ENCODE results near the gene OR7A5. TPM values are rescaled to one million over a fixed set of nuclear protein-coding genes. Genes with fewer than 3 reads are reported as not detected.
A peak's percentile ranks its signal among the peaks of the same experiment; 100 is the strongest.

Gene OR7A5
- total RNA-seq = not detected
- not detected for polyA plus RNA-seq

- peaks cover 3 to 15% of the 10 kb centered on the region in 2 donors for H3K27me3 Mint-ChIP-seq
- Histone ChIP-seq H3K4me3 (ENCODE audit: low read length in 2 of 2) (no peak within 1 kb of the TSS), H3K9me3 (ENCODE audit: control insufficient read depth in 1 of 2, low read length in 2 of 2) (no peaks in the 10 kb centered on the region), H3K27ac (ENCODE audit: low read depth, low read length) (no peak within 1 kb of the TSS), H3K27me3 (ENCODE audit: insufficient read depth, low read length) (no peaks in the 10 kb centered on the region), H3K4me1 (ENCODE audit: insufficient read depth, low read length) (no peaks in the 10 kb centered on the region), H3K36me3 (ENCODE audit: insufficient read depth, low read length) (no peaks in the 10 kb centered on the region)
- H3K4me3 Mint-ChIP-seq = no peak within 1 kb of the TSS
- no peak within 1 kb of the TSS for H3K27ac Mint-ChIP-seq
- DNase-seq = no peak
- H3K36me3 Mint-ChIP-seq = no peaks in the 10 kb centered on the region
- no peaks in the 10 kb centered on the region for H3K4me1 Mint-ChIP-seq
- POLR2A ChIA-PET (ENCODE audit: partially characterized antibody) = no interaction called here
- CTCF ChIA-PET (ENCODE audit: partially characterized antibody) = no interaction called here
- H3K9me3 Mint-ChIP-seq = peaks cover 0 to 7% (median 0%) of the 10 kb centered on the region in 8 donors
- intact Hi-C loops (cut with micrococcal nuclease) = no loop called here
Measured at GRCh38 chr19:14835011-14835410, at the start of gene OR7A5, which contains the start of gene OR7C1. Gene OR7A5, minus strand, starts transcription at chr19:14835185. Its CDS starts 6,944 bp downstream, at chr19:14828241. Gene OR7C1, minus strand, starts transcription at chr19:14835185. Its CDS starts 35,049 bp downstream, at chr19:14800136.

- no peaks in the 10 kb centered on the region for H3K4me1 ChIP-seq (ENCODE audit: insufficient read depth, low read length)
- ChIA-PET CTCF (ENCODE audit: partially characterized antibody) (no interaction called here), POLR2A (ENCODE audit: partially characterized antibody) (no interaction called here)
- Mint-ChIP-seq H3K4me1 (no peaks in the 10 kb centered on the region), H3K9me3 (peaks cover 0 to 3% (median 0%) of the 10 kb centered on the region in 8 donors), H3K4me3 (no peak overlapping the region), H3K36me3 (no peaks in the 10 kb centered on the region), H3K27me3 (peaks cover 26 to 33% of the 10 kb centered on the region in 2 donors), H3K27ac (peak overlapping the region in 1 of 7 donors; percentile 13)
- no peaks in the 10 kb centered on the region for H3K36me3 ChIP-seq (ENCODE audit: insufficient read depth, low read length)
- DNase-seq = no peak
- no peak overlapping the region for H3K4me3 ChIP-seq (ENCODE audit: low read length in 2 of 2)
- no peak overlapping the region for H3K27ac ChIP-seq (ENCODE audit: low read depth, low read length)
- no peaks in the 10 kb centered on the region for H3K27me3 ChIP-seq (ENCODE audit: insufficient read depth, low read length)
- intact Hi-C loops (cut with micrococcal nuclease) = no loop called here
- no peaks in the 10 kb centered on the region for H3K9me3 ChIP-seq (ENCODE audit: control insufficient read depth in 1 of 2, low read length in 2 of 2)
Measured at GRCh38 chr19:14871619-14872230, 36.7 kb upstream of the OR7A5 start.

GRCh38 chr19:14868497-14868896, 33.5 kb upstream of the OR7A5 start:
- intact Hi-C loops (cut with micrococcal nuclease) = no loop called here
- no peaks in the 10 kb centered on the region for H3K36me3 Mint-ChIP-seq
- H3K27ac Mint-ChIP-seq = no peak overlapping the region
- H3K27ac ChIP-seq (ENCODE audit: low read depth, low read length) = no peak overlapping the region
- H3K9me3 Mint-ChIP-seq = peaks cover 0 to 3% (median 0%) of the 10 kb centered on the region in 8 donors
- ChIA-PET POLR2A (ENCODE audit: partially characterized antibody) (no interaction called here), CTCF (ENCODE audit: partially characterized antibody) (no interaction called here)
- no peaks in the 10 kb centered on the region for H3K36me3 ChIP-seq (ENCODE audit: insufficient read depth, low read length)
- no peak overlapping the region for H3K4me3 ChIP-seq (ENCODE audit: low read length in 2 of 2)
- DNase-seq = no peak
- no peaks in the 10 kb centered on the region for H3K4me1 Mint-ChIP-seq
- H3K4me1 ChIP-seq (ENCODE audit: insufficient read depth, low read length) = no peaks in the 10 kb centered on the region
- H3K27me3 Mint-ChIP-seq = peaks cover 26 to 31% of the 10 kb centered on the region in 2 donors
- no peaks in the 10 kb centered on the region for H3K27me3 ChIP-seq (ENCODE audit: insufficient read depth, low read length)
- no peak overlapping the region for H3K4me3 Mint-ChIP-seq
- H3K9me3 ChIP-seq (ENCODE audit: control insufficient read depth in 1 of 2, low read length in 2 of 2) = no peaks in the 10 kb centered on the region

GRCh38 chr19:14848822-14849221, 13.8 kb upstream of the OR7A5 start, which contains the start of gene OR7A10:
Gene OR7A10, minus strand, starts transcription at chr19:14848922. Its CDS starts 7,045 bp downstream, at chr19:14841877.
- CTCF ChIA-PET (ENCODE audit: partially characterized antibody) = no interaction called here

GRCh38 chr19:14843578-14843977, 8.6 kb upstream of the OR7A5 start:
- Mint-ChIP-seq H3K4me1 (no peaks in the 10 kb centered on the region), H3K4me3 (no peak overlapping the region), H3K27ac (no peak overlapping the region), H3K27me3 (peaks cover 25% of the 10 kb centered on the region in 2 donors), H3K36me3 (no peaks in the 10 kb centered on the region), H3K9me3 (peaks cover 0 to 10% (median 3%) of the 10 kb centered on the region in 8 donors)
- no peaks in the 10 kb centered on the region for H3K27me3 ChIP-seq (ENCODE audit: insufficient read depth, low read length)
- H3K9me3 ChIP-seq (ENCODE audit: control insufficient read depth in 1 of 2, low read length in 2 of 2) = no peaks in the 10 kb centered on the region
- H3K27ac ChIP-seq (ENCODE audit: low read depth, low read length) = no peak overlapping the region
- CTCF ChIA-PET (ENCODE audit: partially characterized antibody) = no interaction called here
- intact Hi-C loops (cut with micrococcal nuclease) = no loop called here
- no peak overlapping the region for H3K4me3 ChIP-seq (ENCODE audit: low read length in 2 of 2)
- H3K36me3 ChIP-seq (ENCODE audit: insufficient read depth, low read length) = no peaks in the 10 kb centered on the region
- DNase-seq = no peak
- POLR2A ChIA-PET (ENCODE audit: partially characterized antibody) = no interaction called here
- H3K4me1 ChIP-seq (ENCODE audit: insufficient read depth, low read length) = no peaks in the 10 kb centered on the region

More at GRCh38 chr19:14848822-14849221, 13.8 kb upstream of the OR7A5 start, which contains the start of gene OR7A10:
- Mint-ChIP-seq H3K36me3 (no peaks in the 10 kb centered on the region), H3K4me1 (no peaks in the 10 kb centered on the region), H3K27me3 (peaks cover 22 to 23% of the 10 kb centered on the region in 2 donors), H3K9me3 (peaks cover 0 to 5% (median 1%) of the 10 kb centered on the region in 8 donors), H3K27ac (peak within 1 kb of the TSS in 1 of 7 donors; percentile 6), H3K4me3 (no peak within 1 kb of the TSS)
- Histone ChIP-seq H3K27ac (ENCODE audit: low read depth, low read length) (no peak within 1 kb of the TSS), H3K4me1 (ENCODE audit: insufficient read depth, low read length) (no peaks in the 10 kb centered on the region), H3K27me3 (ENCODE audit: insufficient read depth, low read length) (no peaks in the 10 kb centered on the region), H3K4me3 (ENCODE audit: low read length in 2 of 2) (no peak within 1 kb of the TSS), H3K9me3 (ENCODE audit: control insufficient read depth in 1 of 2, low read length in 2 of 2) (no peaks in the 10 kb centered on the region), H3K36me3 (ENCODE audit: insufficient read depth, low read length) (no peaks in the 10 kb centered on the region)
- intact Hi-C loops (cut with micrococcal nuclease) = no loop called here
- POLR2A ChIA-PET (ENCODE audit: partially characterized antibody) = no interaction called here
- no peak for DNase-seq

GRCh38 chr19:14843169-14843568, 8.2 kb upstream of the OR7A5 start:
- H3K27ac ChIP-seq (ENCODE audit: low read depth, low read length) = no peak overlapping the region
- H3K4me1 Mint-ChIP-seq = no peaks in the 10 kb centered on the region
- DNase-seq = no peak
- H3K36me3 ChIP-seq (ENCODE audit: insufficient read depth, low read length) = no peaks in the 10 kb centered on the region
- H3K4me3 ChIP-seq (ENCODE audit: low read length in 2 of 2) = no peak overlapping the region
- H3K9me3 ChIP-seq (ENCODE audit: control insufficient read depth in 1 of 2, low read length in 2 of 2) = no peaks in the 10 kb centered on the region
- H3K9me3 Mint-ChIP-seq = peaks cover 0 to 10% (median 3%) of the 10 kb centered on the region in 8 donors
- no peaks in the 10 kb centered on the region for H3K4me1 ChIP-seq (ENCODE audit: insufficient read depth, low read length)
- CTCF ChIA-PET (ENCODE audit: partially characterized antibody) = no interaction called here
- H3K27ac Mint-ChIP-seq = no peak overlapping the region
- no peaks in the 10 kb centered on the region for H3K27me3 ChIP-seq (ENCODE audit: insufficient read depth, low read length)
- no peak overlapping the region for H3K4me3 Mint-ChIP-seq
- POLR2A ChIA-PET (ENCODE audit: partially characterized antibody) = no interaction called here
- no peaks in the 10 kb centered on the region for H3K36me3 Mint-ChIP-seq
- intact Hi-C loops (cut with micrococcal nuclease) = no loop called here
- H3K27me3 Mint-ChIP-seq = peaks cover 25% of the 10 kb centered on the region in 2 donors

- no peaks in the 10 kb centered on the region for H3K36me3 ChIP-seq (ENCODE audit: insufficient read depth, low read length)
- H3K4me1 ChIP-seq (ENCODE audit: insufficient read depth, low read length) = no peaks in the 10 kb centered on the region
- no peak for DNase-seq
- H3K9me3 Mint-ChIP-seq = peaks cover 0 to 10% (median 3%) of the 10 kb centered on the region in 8 donors
- CTCF ChIA-PET (ENCODE audit: partially characterized antibody) = no interaction called here
- H3K27ac Mint-ChIP-seq = no peak overlapping the region
- no peaks in the 10 kb centered on the region for H3K9me3 ChIP-seq (ENCODE audit: control insufficient read depth in 1 of 2, low read length in 2 of 2)
- H3K4me3 Mint-ChIP-seq = no peak overlapping the region
- POLR2A ChIA-PET (ENCODE audit: partially characterized antibody) = no interaction called here
- no peak overlapping the region for H3K27ac ChIP-seq (ENCODE audit: low read depth, low read length)
- H3K27me3 Mint-ChIP-seq = peaks cover 28% of the 10 kb centered on the region in 2 donors
- H3K4me1 Mint-ChIP-seq = no peaks in the 10 kb centered on the region
- H3K36me3 Mint-ChIP-seq = no peaks in the 10 kb centered on the region
- intact Hi-C loops (cut with micrococcal nuclease) = no loop called here
- H3K27me3 ChIP-seq (ENCODE audit: insufficient read depth, low read length) = no peaks in the 10 kb centered on the region
- no peak overlapping the region for H3K4me3 ChIP-seq (ENCODE audit: low read length in 2 of 2)
Measured at GRCh38 chr19:14840206-14840605, 5.2 kb upstream of the OR7A5 start.

Data from CD4-positive, alpha-beta memory T cell (primary cell).